Hematopoietic multipotent progenitor cell treated with erythropoietin and hydrocortisone succinate and interleukin-3 and kit ligand, for 8 days (in vitro differentiated cells): ENCODE data around the gene MNX1.

ENCODE experiments used
- DNase-seq: peaks from one replicate; pipeline ENCODE4 v3.0.0-alpha.2; 2015

Gene MNX1

GRCh38 chr7:156966387-156966786 lies 44.1 kb downstream of the MNX1 start:
- no peak for DNase-seq

- DNase-seq: no peak
Observed at GRCh38 chr7:156964971-156965370, 45.5 kb downstream of the MNX1 start.

- no peak for DNase-seq
Observed at GRCh38 chr7:156963472-156963871, 47.0 kb downstream of the MNX1 start.

- DNase-seq: no peak
Observed at GRCh38 chr7:156962897-156963296, 47.6 kb downstream of the MNX1 start.

- no peak for DNase-seq
Observed at GRCh38 chr7:156962145-156962544, 48.3 kb downstream of the MNX1 start.

- no peak for DNase-seq
Observed at GRCh38 chr7:156956727-156957126, 53.7 kb downstream of the MNX1 start.

- DNase-seq: no peak
Observed at GRCh38 chr7:156954941-156955340, 55.5 kb downstream of the MNX1 start.
